HL-60 (cell line): Measurements from ENCODE around the gene SPIRE2.

ENCODE experiments used
- CTCF ChIP-seq: IDR thresholded peaks from one replicate; pipeline ENCODE4 v1.5.1; 2011; ENCODE audit warnings: low read length, control low read depth, inconsistent platforms; ENCODE audit not compliant: insufficient read depth
- GABPA ChIP-seq: IDR thresholded peaks from 2 replicates; pipeline ENCODE4 v1.6.1; 2012; ENCODE audit warnings: low read depth
- POLR2AphosphoS5 ChIP-seq: IDR thresholded peaks from 2 replicates; pipeline ENCODE4 v1.6.1; 2012; ENCODE audit warnings: low read depth
- TF ChIP-seq, protein P1 (sequence below): IDR thresholded peaks from 2 replicates; pipeline ENCODE4 v1.6.1; 2012; ENCODE audit warnings: low read depth; ENCODE audit not compliant: insufficient replicate concordance

DNA sequence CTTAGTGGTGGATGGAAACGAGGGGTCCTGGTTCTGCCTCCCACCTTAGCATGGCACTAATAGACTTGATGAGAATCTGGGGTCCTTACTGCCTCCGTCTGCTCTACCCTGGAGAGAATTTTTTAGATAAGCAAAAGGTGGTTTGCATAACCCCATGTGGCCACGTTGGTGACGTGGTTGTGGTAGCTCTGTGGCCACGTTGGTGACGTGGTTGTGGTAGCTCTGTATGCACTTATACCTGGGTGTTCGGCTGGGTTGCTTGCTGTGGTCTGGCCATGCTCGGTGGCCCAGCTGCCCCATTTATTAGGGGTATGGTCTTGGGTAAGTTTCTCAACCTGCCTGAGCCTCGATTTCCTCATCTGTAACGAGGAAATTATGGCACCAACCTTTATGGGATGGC, 13.0 kb downstream of the SPIRE2 start:
- TF ChIP-seq CTCF, result no peak
- TF ChIP-seq POLR2AphosphoS5, result no peak
- TF ChIP-seq GABPA, result no peak
- TF ChIP-seq, protein P1, sequence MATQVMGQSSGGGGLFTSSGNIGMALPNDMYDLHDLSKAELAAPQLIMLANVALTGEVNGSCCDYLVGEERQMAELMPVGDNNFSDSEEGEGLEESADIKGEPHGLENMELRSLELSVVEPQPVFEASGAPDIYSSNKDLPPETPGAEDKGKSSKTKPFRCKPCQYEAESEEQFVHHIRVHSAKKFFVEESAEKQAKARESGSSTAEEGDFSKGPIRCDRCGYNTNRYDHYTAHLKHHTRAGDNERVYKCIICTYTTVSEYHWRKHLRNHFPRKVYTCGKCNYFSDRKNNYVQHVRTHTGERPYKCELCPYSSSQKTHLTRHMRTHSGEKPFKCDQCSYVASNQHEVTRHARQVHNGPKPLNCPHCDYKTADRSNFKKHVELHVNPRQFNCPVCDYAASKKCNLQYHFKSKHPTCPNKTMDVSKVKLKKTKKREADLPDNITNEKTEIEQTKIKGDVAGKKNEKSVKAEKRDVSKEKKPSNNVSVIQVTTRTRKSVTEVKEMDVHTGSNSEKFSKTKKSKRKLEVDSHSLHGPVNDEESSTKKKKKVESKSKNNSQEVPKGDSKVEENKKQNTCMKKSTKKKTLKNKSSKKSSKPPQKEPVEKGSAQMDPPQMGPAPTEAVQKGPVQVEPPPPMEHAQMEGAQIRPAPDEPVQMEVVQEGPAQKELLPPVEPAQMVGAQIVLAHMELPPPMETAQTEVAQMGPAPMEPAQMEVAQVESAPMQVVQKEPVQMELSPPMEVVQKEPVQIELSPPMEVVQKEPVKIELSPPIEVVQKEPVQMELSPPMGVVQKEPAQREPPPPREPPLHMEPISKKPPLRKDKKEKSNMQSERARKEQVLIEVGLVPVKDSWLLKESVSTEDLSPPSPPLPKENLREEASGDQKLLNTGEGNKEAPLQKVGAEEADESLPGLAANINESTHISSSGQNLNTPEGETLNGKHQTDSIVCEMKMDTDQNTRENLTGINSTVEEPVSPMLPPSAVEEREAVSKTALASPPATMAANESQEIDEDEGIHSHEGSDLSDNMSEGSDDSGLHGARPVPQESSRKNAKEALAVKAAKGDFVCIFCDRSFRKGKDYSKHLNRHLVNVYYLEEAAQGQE, result no peak
